ACHN (cell line): Measurements from ENCODE around the gene UXS1.

Source experiments
- DNase-seq: peaks from one replicate; pipeline ENCODE4 v3.0.0-alpha.2; 2015
- in situ Hi-C: cut with HindIII; loops from 2 replicates; pipeline ENCODE4 v1.10.0; 2017; ENCODE audit warnings: low sequenced_read_pairs, low pct_ligation_motif_present, low pct_unique_long_range_greater_than_20kb

The UXS1 gene

GRCh38 chr2:106168657-106169056 is 25.4 kb downstream of the UXS1 start:
- in situ Hi-C loops = no loop called here
- no peak for DNase-seq

- DNase-seq = no peak
- in situ Hi-C loops = no loop called here
Observed at GRCh38 chr2:106167067-106167466, 27.0 kb downstream of the UXS1 start.

DNA sequence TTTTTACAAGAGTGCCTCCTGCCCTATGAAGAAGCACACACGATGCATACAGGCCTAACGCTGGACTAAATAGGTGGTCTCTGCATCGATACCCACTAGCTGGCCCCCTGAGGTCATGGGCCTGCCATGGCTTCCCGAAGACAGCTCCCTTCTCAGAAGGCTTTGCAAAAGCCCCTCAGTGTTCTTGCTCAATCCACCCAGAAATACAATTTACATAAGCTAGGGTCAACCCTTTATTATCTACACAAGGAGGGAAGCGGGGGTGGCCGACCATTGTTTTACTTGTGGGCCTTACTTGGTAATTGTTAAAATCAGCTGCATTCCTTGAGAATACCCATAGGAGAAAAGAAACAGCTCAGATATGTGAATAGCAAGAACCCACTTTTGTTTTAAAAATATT is 28.5 kb downstream of the UXS1 start:
- in situ Hi-C loops = no loop called here
- no peak for DNase-seq

- in situ Hi-C loops = no loop called here
- DNase-seq = peak; percentile 37
Observed at GRCh38 chr2:106165029-106165428, 29.1 kb downstream of the UXS1 start.

GRCh38 chr2:106163948-106164545 is 30.1 kb downstream of the UXS1 start:
- in situ Hi-C loops = no loop called here
- DNase-seq = peak; percentile 42

- in situ Hi-C loops = no loop called here
- DNase-seq = peak; percentile 98
Observed at GRCh38 chr2:106161938-106162820, 31.9 kb downstream of the UXS1 start.

GRCh38 chr2:106161341-106161740 is 32.8 kb downstream of the UXS1 start:
- DNase-seq = peak; percentile 32
- in situ Hi-C loops = no loop called here

- DNase-seq = peak; percentile 53
- in situ Hi-C loops = no loop called here
Observed at GRCh38 chr2:106160786-106161261, 33.3 kb downstream of the UXS1 start.

DNA sequence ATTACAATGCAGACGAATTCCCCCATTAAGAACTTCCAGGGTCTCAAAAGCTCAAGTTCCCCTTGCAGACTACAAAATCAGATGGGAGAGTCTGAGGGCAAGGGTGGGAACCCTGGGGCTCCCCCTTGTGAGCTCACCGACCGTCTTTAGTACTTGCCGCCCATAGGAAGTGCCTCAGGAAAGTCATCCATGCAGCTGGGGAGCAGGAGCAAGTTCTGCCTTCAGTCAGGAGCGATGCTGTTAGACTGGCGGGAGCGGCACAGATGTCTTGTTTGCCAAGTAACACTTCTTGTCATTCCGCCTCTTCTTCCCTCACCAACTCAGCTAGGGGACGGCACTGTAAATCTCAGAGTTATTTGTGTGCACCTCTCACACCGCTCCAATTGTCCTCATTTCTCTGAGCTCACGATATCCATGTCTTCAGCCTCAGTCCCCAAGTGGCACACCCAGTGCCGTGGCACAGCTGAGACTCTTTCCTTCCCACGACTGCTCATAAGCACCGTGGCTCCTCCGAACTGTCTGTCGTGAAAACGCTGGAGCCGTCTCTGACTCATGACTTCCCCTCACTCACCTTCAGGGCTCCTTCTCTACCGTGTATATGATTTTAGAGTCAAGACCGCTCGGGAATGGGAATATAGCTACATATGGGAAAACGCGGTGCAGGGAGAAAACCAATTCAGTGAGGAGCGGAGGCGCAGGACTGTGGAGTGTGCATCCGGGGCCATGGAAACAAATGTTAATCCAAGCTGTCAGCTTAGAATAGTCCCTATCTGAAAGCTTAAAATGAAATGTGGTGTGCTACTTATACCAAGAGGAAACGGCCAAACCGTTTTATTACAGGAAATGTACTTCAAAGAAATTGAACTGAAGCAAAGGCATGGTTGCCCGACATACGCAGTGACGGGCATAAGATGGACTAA is 34.0 kb downstream of the UXS1 start:
- in situ Hi-C loops = no loop called here
- no peak for DNase-seq

DNA sequence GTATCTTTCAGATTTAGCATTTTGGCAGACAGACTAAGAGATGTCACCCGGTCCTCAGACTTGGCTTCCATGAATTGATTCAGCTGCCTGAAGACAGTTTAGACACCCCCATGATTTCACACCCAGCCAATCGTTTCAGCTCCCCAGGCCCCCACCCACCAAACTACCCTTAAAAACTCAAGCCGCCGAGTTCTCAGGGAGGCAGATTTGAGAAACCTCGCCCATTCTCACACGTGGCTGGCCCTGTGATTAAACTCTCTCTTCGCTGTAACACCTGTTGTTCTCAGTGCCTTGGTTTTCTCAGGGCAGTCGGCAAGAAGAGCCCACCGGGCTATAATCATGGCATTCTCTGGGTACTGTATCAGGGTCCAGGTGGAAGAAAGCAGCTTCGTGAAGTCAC is 35.2 kb downstream of the UXS1 start:
- in situ Hi-C loops = no loop called here
- no peak for DNase-seq

DNA sequence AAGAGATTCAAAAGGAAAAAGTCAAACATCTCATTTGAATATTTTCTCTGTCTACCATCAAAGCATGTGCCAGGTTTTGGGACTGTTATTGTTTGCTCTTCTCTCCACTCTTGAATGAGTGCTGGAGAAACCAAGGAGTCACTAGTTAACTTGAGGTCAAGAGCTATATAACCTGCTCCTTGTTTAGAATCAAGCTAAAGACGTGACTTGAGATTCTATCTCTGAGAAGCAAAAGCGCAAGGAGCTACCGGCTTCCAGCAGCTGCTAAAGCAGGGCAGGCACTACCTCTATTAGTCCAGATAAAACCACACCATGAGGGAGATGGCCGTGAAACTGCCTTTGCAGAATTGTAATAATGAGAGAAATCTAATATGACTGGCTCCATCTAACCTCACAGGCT is 36.0 kb downstream of the UXS1 start:
- DNase-seq = no peak
- in situ Hi-C loops = no loop called here

DNA sequence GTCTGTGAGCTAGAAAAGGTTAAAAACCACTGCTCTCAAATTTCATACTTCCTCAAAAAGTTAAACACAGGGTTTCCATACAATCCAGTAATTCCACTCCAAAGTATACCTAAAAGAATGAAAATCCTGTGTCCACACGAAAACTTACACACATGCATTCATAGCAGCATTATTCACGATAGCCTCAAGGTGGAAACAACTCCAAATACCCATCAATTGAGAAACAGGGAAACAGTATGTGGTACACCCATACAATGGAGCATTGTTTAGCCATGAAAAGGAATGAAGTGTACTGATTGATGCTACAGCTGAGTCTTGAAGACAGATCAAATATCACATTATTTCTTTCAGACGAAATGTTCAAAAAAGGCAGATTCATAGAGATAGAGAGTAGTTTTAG is 36.7 kb downstream of the UXS1 start:
- in situ Hi-C loops = no loop called here

GRCh38 chr2:106156305-106157296 is 37.5 kb downstream of the UXS1 start:
- DNase-seq = no peak
- in situ Hi-C loops = no loop called here

More for the DNA sequence above, 36.7 kb downstream of the UXS1 start:
- DNase-seq = no peak

GRCh38 chr2:106153781-106154180 is 40.3 kb downstream of the UXS1 start:
- DNase-seq = no peak
- in situ Hi-C loops = no loop called here

- in situ Hi-C loops = no loop called here
- peak; percentile 30 for DNase-seq
Observed at GRCh38 chr2:106147665-106148064, 46.4 kb downstream of the UXS1 start.

GRCh38 chr2:106147159-106147558 is 46.9 kb downstream of the UXS1 start:
- DNase-seq = peak; percentile 98
- in situ Hi-C loops = no loop called here

- DNase-seq = no peak
- in situ Hi-C loops = no loop called here
Observed at GRCh38 chr2:106144621-106145331, 49.3 kb downstream of the UXS1 start.
